KMS-11 (cell line): ENCODE measurements around the gene MRPL42.

Source experiments
- H2AFZ ChIP-seq: fragments of 200-600 bp; sonication (generic); 2 replicates; pipeline ENCODE4 v1.6.1; 2016; ENCODE audit warnings: antibody characterized with exemption, mixed run types, low read depth
- H3K27ac ChIP-seq: fragments of 200-600 bp; sonication (generic); 2 replicates; pipeline ENCODE4 v1.6.1; 2016; ENCODE audit warnings: mild to moderate bottlenecking, mixed run types
- H3K27me3 ChIP-seq: fragments of 200-600 bp; sonication (generic); 2 replicates; pipeline ENCODE4 v1.6.1; 2017; ENCODE audit warnings: mild to moderate bottlenecking, low read depth, mixed run types, moderate library complexity; ENCODE audit not compliant: insufficient read depth
- H3K36me3 ChIP-seq: fragments of 200-600 bp; sonication (generic); 2 replicates; pipeline ENCODE4 v1.6.1; 2017; ENCODE audit warnings: mild to moderate bottlenecking, mixed run types; ENCODE audit not compliant: insufficient read depth
- H3K4me1 ChIP-seq: fragments of 200-600 bp; sonication (generic); 2 replicates; pipeline ENCODE4 v1.6.1; 2016; ENCODE audit warnings: mild to moderate bottlenecking, low read depth, mixed run types; ENCODE audit not compliant: poor library complexity, severe bottlenecking
- H3K4me2 ChIP-seq: fragments of 200-600 bp; sonication (generic); 2 replicates; pipeline ENCODE4 v1.7.0; 2016; ENCODE audit warnings: mild to moderate bottlenecking, mixed run types
- H3K4me3 ChIP-seq: fragments of 200-600 bp; sonication (generic); IDR thresholded peaks from 2 replicates; pipeline ENCODE4 v1.6.1; 2017; ENCODE audit warnings: low read depth, low read length, mixed read lengths; ENCODE audit not compliant: insufficient read depth
- H3K79me2 ChIP-seq: fragments of 200-600 bp; sonication (generic); 2 replicates; pipeline ENCODE4 v1.6.1; 2016; ENCODE audit warnings: low read depth, mixed run types; ENCODE audit not compliant: insufficient read depth
- H3K9ac ChIP-seq: fragments of 200-600 bp; sonication (generic); 2 replicates; pipeline ENCODE4 v1.6.1; 2016; ENCODE audit warnings: mild to moderate bottlenecking, mixed run types
- H4K20me1 ChIP-seq: fragments of 200-600 bp; sonication (generic); 2 replicates; pipeline ENCODE4 v1.6.1; 2016; ENCODE audit warnings: mild to moderate bottlenecking, mixed run types; ENCODE audit not compliant: insufficient read depth
- TF ChIP-seq, protein P1 (sequence below): fragments of 200-600 bp; sonication (generic); conservative IDR thresholded peaks from 2 replicates; pipeline ENCODE4 v1.6.1; 2017; ENCODE audit warnings: low read depth, mild to moderate bottlenecking, antibody characterized with exemption, low read length, moderate library complexity, mixed read lengths

MRPL42 gene

DNA sequence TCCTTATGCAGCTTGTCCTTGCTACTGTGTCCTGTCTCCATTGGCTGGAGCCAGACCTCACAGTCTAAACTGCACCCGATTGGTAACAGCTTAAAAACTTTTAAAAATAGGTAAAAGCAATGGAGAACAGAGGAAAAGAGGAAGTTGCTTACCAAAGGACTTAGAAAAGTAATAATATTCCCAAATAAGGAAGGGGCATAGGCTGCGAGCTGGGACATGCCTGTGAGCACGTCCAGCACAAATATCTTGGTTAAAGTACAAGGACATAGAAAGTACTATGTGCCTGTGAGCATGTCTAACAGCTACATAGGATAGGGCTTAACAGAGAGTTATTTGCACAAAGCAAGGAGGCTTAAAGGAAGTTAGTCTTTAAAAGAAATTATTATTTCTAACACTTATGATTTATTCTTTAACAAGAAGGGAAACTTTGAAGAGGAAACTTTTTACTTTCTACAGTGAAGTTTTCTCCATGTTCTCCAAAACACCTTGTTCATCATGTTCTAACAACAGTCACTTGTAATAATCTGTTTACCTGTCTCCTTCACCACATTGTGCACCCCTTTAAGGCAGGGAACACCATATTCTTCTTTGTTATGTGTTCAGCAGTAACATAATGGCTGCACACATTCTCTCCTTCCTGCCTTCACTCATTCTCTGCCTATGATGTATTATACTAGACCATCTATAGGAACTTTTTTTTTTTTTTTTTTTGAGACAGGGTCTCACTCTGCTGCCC, 15.7 kb upstream of the MRPL42 start:
- Histone ChIP-seq H3K27ac (no peak overlapping the region), H3K4me1 (no peaks in the 10 kb centered on the region), H3K79me2 (no peaks in the 10 kb centered on the region), H3K36me3 (no peaks in the 10 kb centered on the region), H3K27me3 (no peaks in the 10 kb centered on the region), H4K20me1 (no peaks in the 10 kb centered on the region), H3K9ac (no peak overlapping the region), H2AFZ (no peak overlapping the region), H3K4me3 (no peak overlapping the region), H3K4me2 (no peak overlapping the region)
- TF ChIP-seq, protein P1, sequence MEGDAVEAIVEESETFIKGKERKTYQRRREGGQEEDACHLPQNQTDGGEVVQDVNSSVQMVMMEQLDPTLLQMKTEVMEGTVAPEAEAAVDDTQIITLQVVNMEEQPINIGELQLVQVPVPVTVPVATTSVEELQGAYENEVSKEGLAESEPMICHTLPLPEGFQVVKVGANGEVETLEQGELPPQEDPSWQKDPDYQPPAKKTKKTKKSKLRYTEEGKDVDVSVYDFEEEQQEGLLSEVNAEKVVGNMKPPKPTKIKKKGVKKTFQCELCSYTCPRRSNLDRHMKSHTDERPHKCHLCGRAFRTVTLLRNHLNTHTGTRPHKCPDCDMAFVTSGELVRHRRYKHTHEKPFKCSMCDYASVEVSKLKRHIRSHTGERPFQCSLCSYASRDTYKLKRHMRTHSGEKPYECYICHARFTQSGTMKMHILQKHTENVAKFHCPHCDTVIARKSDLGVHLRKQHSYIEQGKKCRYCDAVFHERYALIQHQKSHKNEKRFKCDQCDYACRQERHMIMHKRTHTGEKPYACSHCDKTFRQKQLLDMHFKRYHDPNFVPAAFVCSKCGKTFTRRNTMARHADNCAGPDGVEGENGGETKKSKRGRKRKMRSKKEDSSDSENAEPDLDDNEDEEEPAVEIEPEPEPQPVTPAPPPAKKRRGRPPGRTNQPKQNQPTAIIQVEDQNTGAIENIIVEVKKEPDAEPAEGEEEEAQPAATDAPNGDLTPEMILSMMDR, result no peak

DNA sequence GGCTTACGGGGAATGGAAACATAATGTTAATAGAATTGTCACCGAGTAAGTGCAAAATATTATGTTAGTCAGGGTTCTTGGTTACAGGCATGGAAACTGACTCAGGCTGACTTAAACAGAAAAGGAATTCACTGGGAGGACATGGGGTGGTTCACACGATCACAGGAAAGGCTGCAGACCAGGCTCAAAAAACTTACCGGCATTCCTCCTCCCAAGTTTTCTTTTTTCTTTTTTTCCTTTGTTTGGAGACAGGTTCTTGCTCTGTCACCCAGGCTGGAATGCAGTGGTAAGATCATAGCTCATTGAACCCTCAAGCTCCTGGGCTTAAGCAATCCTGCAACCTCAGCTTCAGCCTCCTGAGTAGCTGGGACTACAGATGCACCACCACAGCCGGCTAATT, 13.7 kb upstream of the MRPL42 start:
- Histone ChIP-seq H3K4me2 (no peak overlapping the region), H3K27me3 (no peaks in the 10 kb centered on the region), H3K36me3 (no peaks in the 10 kb centered on the region), H3K27ac (no peak overlapping the region), H3K4me1 (no peaks in the 10 kb centered on the region), H2AFZ (no peak overlapping the region), H3K9ac (no peak overlapping the region), H4K20me1 (no peaks in the 10 kb centered on the region), H3K79me2 (no peaks in the 10 kb centered on the region), H3K4me3 (no peak overlapping the region)
- TF ChIP-seq, protein P1, result no peak

- Histone ChIP-seq H2AFZ (no peak overlapping the region), H3K27ac (no peak overlapping the region), H3K79me2 (no peaks in the 10 kb centered on the region), H3K4me3 (no peak overlapping the region), H3K4me1 (no peaks in the 10 kb centered on the region), H3K27me3 (no peaks in the 10 kb centered on the region), H3K9ac (no peak overlapping the region), H3K4me2 (no peak overlapping the region), H3K36me3 (no peaks in the 10 kb centered on the region), H4K20me1 (no peaks in the 10 kb centered on the region)
- TF ChIP-seq, protein P1, result no peak
These were observed 11.2 kb upstream of the MRPL42 start for GRCh38 chr12:93456077-93456476.

- H3K36me3 ChIP-seq, result no peaks in the 10 kb centered on the region
- H3K9ac ChIP-seq, result no peak overlapping the region
- H4K20me1 ChIP-seq, result no peaks in the 10 kb centered on the region
- H3K27me3 ChIP-seq, result no peaks in the 10 kb centered on the region
- no peak overlapping the region for H3K4me2 ChIP-seq
- H3K79me2 ChIP-seq, result no peaks in the 10 kb centered on the region
- no peak overlapping the region for H3K4me3 ChIP-seq
- no peaks in the 10 kb centered on the region for H3K4me1 ChIP-seq
- TF ChIP-seq, protein P1, result no peak
- H3K27ac ChIP-seq, result no peak overlapping the region
- H2AFZ ChIP-seq, result no peak overlapping the region
These were observed 8.2 kb upstream of the MRPL42 start for GRCh38 chr12:93459097-93459496.
